HG03520 (cell line): Measurements from ENCODE around the gene CLEC11A.
"Not testable (repeated sequence)": the region's sequence is repeated elsewhere in the genome, so short reads cannot be mapped to it uniquely, and the experiment has no call there.

Experiments
- ATAC-seq: cut with Tn5 transposase; IDR thresholded peaks from one replicate; pipeline ENCODE4 v1.9.1; 2021; ENCODE audit warnings: mild to moderate bottlenecking, moderate library complexity; ENCODE audit not compliant: unreplicated experiment

Gene CLEC11A

DNA sequence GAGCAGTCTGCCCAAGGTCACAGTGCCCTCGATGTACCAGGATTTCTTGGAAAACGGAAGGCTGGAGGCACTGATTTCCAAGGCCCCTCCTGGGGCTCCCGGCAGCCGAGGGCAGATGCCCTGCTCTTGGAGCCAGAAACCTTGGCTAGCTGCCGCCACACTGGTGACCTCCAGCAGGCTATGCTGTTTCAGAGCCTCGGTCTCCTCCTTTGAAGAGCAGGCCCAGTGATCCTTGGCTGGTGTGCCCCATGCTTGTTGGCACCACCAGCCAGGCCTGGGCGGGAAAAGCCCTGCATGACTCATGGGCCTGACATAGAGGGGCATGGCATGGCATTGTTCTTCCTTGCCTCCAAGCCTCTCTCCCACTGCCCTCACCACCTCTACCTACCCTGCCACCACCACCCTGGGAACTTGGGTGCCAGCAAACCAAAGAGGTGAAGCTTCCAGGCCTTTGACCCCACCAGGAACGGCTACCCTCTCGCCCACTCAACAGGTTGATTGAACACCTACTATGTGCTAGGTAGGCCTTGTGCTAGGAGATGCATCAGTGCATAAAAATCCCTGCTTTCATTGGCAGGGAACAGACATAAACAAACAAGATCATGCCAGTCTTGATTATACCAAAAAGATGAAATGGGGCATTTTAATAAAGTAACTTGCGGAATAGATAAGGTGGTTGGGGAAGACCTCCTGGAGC, 1.6 kb upstream of the CLEC11A start:
- ATAC-seq: no peak

DNA sequence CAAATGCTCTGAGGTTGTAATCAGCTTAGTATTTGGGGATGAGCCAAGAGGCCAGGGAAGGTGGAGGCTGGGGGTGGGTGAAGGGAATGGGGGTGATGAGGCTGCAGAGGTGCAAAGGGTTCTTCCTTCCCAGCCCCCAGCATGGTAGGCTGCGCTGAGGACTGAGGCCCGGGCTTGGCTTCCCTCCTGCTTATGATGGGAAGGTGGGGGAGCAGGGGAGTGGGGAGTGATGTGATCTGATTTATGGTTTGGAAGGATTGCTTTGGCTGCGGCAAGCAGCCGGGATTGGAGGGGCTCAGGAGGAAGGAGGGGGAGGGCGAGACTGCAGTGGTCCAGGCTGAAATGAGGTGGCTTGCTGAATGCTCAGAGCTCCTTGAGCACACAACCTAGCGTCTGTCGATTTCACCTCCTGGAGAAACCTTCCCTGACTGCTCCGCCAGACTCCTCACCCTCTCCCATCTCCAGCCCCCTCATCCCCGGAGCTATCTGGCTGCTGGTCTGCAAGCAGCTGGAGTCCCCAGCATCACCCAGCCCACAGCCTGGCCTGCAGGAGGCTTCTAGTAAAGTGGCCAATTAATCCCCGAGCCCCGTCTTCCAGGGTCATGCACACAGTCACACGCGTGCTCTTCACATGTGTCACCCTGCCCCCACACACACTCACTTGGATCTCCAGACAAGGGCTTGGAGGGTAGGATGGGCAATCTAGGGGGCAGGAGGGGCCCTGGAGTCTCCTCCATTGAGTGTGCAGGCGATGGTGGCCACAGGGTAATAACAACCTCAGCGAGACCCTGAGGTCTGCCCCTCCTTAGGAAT, 757 bp upstream of the CLEC11A start:
- ATAC-seq: no peak

DNA sequence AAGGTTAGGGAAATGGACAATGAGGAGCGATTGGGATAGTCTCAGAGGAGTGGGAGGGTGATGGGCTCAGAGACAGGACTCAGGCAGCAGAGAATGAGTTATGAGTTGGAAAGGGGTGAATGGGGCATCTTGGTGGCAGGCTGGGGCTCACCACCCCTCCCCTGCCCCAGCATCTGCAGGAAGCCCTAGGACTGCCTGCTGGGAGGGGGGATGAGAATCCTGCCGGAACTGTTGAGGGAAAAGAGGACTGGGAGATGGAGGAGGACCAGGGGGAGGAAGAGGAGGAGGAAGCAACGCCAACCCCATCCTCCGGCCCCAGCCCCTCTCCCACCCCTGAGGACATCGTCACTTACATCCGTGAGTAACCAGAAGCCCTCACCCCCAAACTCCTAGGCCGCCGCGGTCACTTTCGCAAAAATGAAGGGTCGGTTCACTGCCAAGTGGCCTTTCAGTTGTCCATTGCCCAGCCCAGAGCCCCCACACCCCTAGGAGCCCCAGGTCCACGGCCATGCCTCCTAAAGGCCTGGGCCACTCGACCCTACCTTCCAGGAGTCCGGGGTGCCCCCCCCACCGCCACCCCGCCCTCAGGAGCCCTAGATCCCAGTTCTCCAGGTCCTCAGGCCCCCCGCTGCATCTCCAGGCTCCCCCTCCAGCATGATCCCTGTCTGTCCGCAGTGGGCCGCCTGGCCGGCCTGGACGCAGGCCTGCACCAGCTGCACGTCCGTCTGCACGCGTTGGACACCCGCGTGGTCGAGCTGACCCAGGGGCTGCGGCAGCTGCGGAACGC, 764 bp downstream of the CLEC11A start:
- no peak for ATAC-seq

DNA sequence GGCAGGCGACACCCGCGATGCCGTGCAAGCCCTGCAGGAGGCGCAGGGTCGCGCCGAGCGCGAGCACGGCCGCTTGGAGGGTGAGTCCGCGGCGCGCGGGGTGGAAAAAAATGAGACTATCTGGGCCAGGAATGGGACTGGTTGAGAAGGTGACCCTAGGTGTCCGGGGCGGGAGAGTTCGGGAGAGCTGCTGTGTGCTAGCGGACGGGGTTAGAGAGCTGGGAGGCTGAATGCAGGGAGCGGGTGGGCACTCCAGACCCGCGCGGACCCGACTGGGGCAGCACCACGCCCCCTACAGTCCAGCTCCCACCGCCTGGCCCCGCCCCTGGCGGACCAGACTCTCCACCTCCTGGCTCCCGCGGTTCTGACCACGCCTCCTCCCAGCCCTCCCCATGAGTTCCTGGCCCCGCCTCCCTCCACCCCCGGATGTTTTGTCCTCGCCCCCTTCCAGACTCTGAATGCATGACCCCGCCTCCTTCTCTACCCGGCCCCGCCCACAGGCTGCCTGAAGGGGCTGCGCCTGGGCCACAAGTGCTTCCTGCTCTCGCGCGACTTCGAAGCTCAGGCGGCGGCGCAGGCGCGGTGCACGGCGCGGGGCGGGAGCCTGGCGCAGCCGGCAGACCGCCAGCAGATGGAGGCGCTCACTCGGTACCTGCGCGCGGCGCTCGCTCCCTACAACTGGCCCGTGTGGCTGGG, 1.5 kb downstream of the CLEC11A start:
- ATAC-seq: peak; percentile 70

DNA sequence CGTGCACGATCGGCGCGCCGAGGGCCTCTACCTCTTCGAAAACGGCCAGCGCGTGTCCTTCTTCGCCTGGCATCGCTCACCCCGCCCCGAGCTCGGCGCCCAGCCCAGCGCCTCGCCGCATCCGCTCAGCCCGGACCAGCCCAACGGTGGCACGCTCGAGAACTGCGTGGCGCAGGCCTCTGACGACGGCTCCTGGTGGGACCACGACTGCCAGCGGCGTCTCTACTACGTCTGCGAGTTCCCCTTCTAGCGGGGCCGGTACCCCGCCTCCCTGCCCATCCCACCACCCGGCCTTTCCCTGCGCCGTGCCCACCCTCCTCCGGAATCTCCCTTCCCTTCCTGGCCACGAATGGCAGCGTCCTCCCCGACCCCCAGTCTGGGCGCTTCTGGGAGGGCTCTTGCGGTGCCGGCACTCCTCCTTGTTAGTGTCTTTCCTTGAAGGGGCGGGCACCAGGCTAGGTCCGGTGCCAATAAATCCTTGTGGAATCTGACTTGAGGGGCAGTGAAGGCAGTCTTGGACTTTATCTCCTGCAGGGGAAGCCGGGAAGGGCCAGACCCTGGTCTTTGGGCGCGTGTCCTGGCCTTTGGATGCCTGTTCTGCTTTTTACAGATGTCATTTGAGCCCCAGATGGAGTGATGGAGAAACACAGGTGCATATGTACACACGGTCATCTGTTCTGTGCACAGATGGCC, 2.2 kb downstream of the CLEC11A start:
- ATAC-seq: peak; percentile 22

DNA sequence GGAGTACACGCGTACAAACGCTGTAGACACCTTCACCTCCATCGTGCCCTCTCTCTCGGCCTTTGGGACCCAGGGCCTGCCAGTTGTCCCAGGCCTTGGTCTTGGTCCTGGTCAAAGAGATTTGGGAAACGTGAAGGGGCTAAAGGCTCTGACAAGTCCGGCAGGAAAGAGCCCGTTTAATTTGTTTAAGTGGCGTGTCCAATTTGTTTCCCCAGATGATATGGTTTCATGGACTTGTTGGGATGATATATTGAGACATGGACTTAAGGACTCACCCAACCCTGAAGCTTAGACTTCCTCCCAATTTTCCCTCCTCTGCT, 2.7 kb downstream of the CLEC11A start:
- ATAC-seq: no peak

DNA sequence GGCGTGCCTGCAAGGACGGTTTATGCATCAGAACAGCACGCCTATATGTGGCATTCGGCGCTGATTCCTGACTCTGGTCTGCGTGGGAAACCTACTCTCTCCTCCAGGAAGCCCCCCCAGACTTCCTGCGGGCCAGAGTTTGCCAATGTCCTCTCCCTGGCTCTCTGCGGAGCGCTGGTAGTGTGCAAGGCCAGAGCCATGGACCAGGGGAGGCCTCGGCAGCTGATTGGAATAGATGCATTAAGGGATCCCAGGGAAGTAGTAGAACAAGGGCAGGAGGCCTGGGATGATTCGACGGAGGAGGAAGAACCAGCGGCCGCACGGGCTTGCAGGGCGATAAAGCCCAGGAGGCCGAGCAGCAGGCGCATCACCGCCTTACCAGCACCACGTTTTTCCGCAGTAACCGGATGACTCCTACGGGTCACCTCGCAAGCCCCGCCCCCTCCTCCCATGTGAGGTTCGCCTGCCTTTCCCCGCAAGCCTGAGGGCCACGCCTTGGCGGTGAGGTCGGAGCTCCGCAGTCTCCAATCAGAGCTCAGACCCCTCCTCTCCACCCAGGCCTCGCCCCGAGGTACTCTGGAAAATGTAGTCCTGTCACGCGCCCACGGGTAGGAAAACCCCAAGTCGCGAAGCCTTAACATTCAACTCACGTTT, 5.0 kb downstream of the CLEC11A start:
- ATAC-seq: no peak

DNA sequence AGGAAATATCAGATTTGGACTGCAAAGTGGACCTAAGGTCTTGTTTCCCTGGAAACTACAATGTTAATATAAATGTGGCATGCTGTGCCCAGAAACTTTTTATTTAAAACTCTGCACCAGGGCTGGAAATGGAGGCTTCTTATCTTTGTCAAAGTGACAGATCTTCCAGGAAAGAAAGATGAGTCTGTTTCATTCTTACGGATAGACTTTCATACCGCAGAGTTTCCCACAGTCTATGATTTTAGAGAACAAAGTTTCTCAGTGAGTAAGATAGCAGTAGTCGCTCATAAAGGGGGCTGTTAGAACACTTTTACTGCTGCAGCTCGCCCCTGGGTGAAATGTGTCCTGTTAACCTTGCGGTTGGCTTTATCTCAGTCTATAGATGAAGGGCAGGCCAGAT, 6.7 kb downstream of the CLEC11A start:
- no peak for ATAC-seq

DNA sequence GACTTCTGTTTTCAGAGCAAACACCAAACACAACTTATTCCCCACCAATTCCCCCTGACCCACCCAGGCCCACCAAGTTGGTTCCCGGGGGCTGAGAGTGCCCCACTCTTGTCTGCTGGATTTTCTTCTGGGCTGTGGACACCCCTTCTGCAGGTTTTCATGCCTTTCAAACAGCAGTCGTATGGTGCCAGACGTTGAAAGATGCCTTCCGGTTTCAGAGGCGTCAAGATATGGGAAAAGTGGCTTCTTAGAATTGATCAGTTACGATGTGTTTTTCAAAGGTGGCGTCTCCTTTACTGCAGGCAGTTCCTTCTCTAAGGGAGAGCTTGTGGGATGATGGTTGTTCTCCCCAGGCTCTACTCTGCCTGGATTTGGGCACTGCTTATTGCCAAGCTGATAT, 12.7 kb downstream of the CLEC11A start:
- no peak for ATAC-seq

DNA sequence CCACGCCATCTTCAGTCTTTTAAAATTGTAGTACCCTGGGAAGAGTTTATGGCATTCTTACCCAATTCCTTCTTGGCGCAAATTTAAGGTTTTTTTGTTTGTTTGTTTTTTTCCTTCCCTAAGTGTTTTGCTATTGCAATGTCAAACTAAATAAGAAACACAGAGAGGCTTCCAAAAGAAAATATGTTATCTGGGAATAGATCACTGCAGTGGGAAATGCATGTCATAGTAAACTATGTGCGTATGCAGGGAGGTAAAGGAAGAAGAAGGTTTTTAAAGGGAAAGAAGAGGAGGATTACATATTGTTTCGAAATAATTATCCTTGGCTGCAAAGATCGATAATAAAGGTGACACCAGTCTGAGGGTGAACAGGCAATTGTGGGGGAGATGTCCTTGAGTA, 13.2 kb downstream of the CLEC11A start:
- no peak for ATAC-seq

DNA sequence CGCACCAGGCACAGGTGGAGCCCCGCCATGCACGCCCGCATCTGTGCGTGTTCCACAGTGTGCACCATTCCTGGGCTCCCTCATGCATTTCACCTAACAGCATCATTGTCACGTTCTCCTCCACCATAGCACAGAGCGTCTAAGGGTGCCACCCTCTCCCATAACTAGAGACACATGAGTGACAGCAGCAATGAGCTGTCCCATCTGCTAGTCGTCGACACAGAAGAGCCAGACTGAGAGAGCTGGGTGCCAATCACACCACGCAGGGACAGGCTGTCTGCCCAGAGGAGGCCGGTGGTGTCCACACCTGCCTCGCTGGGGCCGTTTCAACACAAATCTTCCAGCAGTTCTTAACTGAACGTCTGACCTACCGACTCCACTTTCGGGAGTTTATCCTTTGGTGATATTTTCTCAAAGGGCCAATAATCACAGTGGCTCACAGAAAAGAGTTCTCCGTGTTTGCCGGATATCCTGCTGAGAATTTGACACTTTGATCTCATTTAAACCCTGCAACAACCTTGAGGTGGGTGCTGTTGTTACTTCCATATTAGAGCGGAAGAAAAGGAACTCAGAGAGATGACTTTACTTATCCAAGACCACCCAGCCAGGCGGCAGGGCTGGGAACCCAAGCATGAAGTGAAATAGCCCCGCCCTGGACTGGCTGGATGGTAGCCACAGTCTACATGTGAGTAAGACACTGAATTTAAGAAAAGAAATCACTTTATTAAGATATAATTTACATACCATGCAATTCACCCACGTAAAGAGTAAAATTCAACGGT, 16.2 kb downstream of the CLEC11A start:
- no peak for ATAC-seq

DNA sequence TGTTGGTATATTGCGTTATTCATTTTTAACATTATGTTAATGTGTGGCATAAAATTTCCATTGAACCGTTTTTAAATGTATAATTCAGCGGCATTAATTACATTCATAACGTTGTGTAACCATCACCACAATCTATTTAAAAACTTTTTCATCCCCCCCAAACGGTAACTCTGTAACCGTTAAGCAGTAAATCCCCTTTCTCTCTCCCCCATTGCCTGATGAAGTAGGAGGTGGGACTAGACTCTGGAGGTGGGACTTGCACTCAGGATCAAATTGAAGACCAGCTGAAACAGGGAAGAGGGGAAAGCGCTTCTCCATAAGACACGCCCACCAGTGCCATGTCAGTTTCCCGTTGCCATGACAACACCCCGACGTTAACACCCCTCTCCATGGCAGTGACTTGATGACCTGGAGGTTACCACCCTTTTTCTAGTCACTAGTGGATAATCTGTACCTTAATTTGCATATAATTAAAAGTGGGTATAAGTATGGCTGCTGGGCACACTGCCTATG, 16.8 kb downstream of the CLEC11A start:
- ATAC-seq: no peak

DNA sequence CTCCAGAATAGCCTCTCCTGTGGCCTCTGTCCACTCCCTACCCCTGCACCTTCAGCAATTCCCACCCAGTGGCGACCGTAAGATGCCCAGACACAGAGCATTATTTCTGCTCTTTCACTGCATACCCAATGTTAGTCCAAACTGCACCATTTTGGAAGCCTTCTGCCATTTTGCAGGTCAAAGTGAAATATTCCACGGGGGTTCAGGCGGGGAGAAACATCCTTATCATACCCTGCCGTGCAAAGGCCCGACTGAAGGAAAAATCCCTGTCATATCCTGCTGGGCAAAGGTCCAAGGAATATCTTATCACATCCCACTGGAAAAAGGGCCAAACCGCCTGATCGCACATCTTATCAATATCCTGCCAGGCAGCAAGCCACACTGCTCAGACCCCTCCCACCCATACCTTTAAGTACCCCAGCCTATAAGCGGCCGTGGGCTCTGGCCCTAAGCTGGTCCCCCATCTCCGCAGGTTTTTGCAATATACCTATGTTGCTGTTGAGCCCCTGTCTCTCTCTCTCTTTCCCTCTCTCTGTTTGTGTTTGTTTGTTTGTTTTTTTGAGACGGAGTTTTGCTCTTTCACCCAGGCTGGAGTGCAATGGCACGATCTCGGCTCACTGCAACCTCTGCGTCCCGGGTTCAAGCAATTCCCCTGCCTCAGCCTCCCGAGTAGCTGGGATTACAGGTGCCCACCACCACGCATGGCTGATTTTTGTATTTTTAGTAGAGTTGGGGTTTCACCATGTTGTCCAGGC, 18.2 kb downstream of the CLEC11A start:
- no peak for ATAC-seq

DNA sequence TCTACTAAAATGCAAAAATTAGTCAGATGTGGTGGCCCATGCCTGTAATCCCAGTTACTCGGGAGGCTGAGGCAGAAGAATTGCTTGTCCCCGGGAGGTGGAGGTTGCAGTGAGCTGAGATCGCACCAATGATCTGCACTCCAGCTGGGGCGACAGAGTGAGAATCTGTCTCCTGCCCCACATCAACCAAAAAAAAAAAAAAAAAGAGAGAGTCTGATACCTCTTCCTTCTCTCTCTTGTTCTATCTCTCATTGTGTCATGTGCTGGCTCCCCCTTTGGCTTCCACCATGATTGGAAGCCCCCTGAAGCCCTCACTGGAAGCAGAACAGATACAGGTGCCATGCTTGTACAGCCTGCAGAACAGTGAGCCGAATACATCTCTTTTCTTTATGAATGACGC, 20.4 kb downstream of the CLEC11A start:
- no peak for ATAC-seq

DNA sequence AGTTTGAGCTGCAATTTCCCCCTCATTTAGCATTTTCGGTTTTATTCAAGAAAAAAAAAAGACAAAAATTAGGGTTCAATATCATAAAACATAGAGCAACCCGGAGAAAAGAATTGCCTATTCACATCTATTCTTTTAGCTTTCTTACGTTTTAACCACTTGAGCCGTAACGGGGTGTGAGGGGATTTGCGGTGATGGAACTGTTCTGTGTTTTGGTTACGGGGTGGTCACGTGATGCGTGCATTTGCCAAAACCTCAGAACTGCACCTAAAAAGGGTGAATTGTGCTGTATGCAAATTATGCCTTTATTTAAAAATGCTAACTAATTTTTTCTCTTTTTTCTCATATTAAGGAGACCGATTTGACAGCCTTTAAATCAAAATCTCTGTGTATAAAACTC, 22.1 kb downstream of the CLEC11A start:
- ATAC-seq: no peak

DNA sequence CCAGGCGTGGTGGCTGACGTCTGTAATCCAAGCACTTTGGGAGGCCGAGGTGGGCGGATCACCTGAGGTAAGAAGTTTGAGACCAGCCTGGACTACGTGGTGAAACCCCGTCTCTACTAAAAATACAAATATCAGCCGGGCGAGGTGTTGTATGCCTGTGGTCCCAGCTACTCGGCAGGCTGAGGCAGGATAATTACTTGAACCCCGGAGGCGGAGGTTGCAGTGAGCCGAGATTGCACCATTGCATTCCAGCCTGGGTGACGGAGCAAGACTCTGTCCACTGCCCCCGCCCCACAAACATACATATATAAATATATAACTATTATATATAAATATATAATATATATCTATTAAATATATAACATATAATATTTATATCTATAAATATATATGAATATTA, 24.0 kb downstream of the CLEC11A start:
- not testable (repeated sequence) for ATAC-seq

DNA sequence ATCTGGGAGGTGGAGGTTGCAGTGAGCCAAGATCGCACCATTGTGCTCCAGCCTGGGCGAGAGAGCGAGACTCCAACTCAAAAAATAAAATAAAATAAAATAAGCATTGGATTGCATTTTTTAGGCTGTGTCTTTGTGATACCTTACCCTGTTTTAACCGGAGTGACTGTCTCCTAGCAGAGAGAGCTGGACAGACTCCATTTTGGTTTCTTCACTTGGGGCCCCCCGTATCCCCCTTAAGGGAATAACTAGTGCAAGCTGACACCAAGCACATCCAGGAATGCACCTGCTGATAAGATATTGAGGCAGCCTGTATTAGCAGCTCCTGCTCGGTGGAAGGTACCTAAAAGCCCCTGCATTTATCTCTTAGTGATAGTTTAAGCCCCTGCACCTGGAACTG, 26.3 kb downstream of the CLEC11A start:
- no peak for ATAC-seq

DNA sequence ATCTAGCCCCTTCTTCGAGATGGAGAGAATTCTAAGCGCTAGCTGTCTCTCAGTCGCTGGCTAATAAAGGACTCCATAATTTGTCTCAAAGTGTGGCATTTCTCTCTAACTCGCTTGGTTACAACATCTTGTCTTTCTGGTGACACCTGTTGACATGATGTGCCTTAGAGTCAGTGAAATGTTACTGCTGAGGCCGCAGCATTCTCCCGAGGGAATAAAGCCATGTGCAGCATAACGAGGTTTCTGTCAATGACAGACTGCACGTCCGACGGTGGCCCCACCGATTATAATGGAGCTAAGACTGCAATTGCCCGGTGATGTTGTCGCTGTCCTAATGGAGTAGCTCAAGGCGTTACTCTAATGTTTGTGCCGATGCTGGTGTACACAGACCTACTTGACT, 26.8 kb downstream of the CLEC11A start:
- no peak for ATAC-seq
